Gastrocnemius medialis (tissue), 4 donors: Measurements from ENCODE around the gene ATG10.
"Not testable (repeated sequence)": the region's sequence is repeated elsewhere in the genome, so short reads cannot be mapped to it uniquely, and the experiment has no call there.

Experiments used
- CTCF ChIP-seq, 5 experiments: fragments of 450-650 bp in 3 of 5; fragments of 200-600 bp in 2 of 5; sonication (generic) in 2 of 5; IDR thresholded peaks in 4 of 5; conservative IDR thresholded peaks in 1 of 5; 1 replicate in 4 of 5; 2 replicates in 1 of 5; pipeline ENCODE4 v1.5.1; 2016 to 2019; ENCODE audit warnings: antibody characterized with exemption in 5 of 5, mild to moderate bottlenecking in 3 of 5, moderate library complexity in 3 of 5
- POLR2A ChIP-seq, 2 donors: fragments of 450-650 bp; IDR thresholded peaks; one replicate each; pipeline ENCODE4 v1.6.1; 2017; ENCODE audit warnings: antibody characterized with exemption in 2 of 2, mild to moderate bottlenecking in 2 of 2, moderate library complexity in 2 of 2

- TF ChIP-seq POLR2A (IDR thresholded peaks at IDR 0.05); CTCF (IDR thresholded peaks at IDR 0.05 in 4 of 5, conservative IDR thresholded peaks at IDR 0.05 in 1 of 5): not testable (repeated sequence)
These were observed 138.1 kb downstream of the ATG10 start for GRCh38 chr5:82109915-82110314.
